MM.1S (cell line): ENCODE measurements around the gene POMT2.

Experiments used
- CTCF ChIP-seq: fragments of 300-600 bp; sonication (generic); IDR thresholded peaks from 2 replicates; pipeline ENCODE4 v1.5.1; 2016; ENCODE audit warnings: antibody characterized with exemption, low read length, mixed read lengths
- EZH2 ChIP-seq: fragments of 300-600 bp; sonication (generic); optimal IDR thresholded peaks from 2 replicates; pipeline ENCODE3; 2017; ENCODE audit warnings: low read depth, mild to moderate bottlenecking, antibody characterized with exemption, low read length, mixed read lengths

DNA sequence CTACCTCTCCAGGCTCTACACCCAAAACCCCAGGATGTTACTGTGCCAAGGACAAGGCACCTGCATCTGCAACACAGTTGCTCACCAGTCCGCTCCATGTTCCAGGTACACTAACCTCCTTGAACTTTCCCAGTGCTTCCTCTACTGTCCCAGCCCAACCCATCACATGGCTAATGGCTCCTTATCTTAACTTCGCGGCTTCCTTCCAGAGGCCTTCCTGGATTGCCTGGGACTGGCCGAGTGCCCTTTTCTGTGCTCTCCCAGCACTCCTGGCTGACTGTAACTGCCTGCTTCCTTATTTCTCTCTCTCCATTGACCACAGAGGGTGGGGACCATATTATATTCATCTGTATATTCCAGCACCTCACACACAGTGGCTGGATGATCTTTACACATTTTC, 20.9 kb downstream of the POMT2 start:
- TF ChIP-seq EZH2 (no peak), CTCF (no peak)
